AG09319 (cell line): ENCODE data around the gene CDC5L.
A peak's percentile ranks its signal among the peaks of the same experiment; 100 is the strongest.

Source experiments
- DNase-seq: peaks from one replicate; pipeline ENCODE4 v3.0.0-alpha.2; 2010; ENCODE audit warnings: low read depth; ENCODE audit errors: extremely low read depth
- TF ChIP-seq, protein P1 (sequence below): IDR thresholded peaks from 2 replicates; pipeline ENCODE4 v1.5.1; 2011; ENCODE audit warnings: low read depth, mild to moderate bottlenecking, inconsistent platforms, low read length, moderate library complexity

The CDC5L gene

GRCh38 chr6:44480097-44480541, 92.6 kb downstream of the CDC5L start:
- DNase-seq, result no peak

GRCh38 chr6:44481056-44481455, 93.5 kb downstream of the CDC5L start:
- no peak for DNase-seq

More at GRCh38 chr6:44480097-44480541, 92.6 kb downstream of the CDC5L start:
- TF ChIP-seq, protein P1, sequence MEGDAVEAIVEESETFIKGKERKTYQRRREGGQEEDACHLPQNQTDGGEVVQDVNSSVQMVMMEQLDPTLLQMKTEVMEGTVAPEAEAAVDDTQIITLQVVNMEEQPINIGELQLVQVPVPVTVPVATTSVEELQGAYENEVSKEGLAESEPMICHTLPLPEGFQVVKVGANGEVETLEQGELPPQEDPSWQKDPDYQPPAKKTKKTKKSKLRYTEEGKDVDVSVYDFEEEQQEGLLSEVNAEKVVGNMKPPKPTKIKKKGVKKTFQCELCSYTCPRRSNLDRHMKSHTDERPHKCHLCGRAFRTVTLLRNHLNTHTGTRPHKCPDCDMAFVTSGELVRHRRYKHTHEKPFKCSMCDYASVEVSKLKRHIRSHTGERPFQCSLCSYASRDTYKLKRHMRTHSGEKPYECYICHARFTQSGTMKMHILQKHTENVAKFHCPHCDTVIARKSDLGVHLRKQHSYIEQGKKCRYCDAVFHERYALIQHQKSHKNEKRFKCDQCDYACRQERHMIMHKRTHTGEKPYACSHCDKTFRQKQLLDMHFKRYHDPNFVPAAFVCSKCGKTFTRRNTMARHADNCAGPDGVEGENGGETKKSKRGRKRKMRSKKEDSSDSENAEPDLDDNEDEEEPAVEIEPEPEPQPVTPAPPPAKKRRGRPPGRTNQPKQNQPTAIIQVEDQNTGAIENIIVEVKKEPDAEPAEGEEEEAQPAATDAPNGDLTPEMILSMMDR, result no peak

GRCh38 chr6:44481760-44482159, 94.3 kb downstream of the CDC5L start:
- TF ChIP-seq, protein P1, result no peak
- no peak for DNase-seq

More at GRCh38 chr6:44481056-44481455, 93.5 kb downstream of the CDC5L start:
- TF ChIP-seq, protein P1, result no peak

GRCh38 chr6:44485601-44486401, 98.3 kb downstream of the CDC5L start:
- DNase-seq, result peak; percentile 35
- TF ChIP-seq, protein P1, result peak; percentile 26

GRCh38 chr6:44487002-44487401, 99.5 kb downstream of the CDC5L start:
- DNase-seq, result no peak

GRCh38 chr6:44487586-44487985, 100.1 kb downstream of the CDC5L start:
- TF ChIP-seq, protein P1, result no peak
- no peak for DNase-seq

More at GRCh38 chr6:44487002-44487401, 99.5 kb downstream of the CDC5L start:
- TF ChIP-seq, protein P1, result no peak

GRCh38 chr6:44489910-44490604, 102.6 kb downstream of the CDC5L start:
- peak; percentile 89 for DNase-seq
- TF ChIP-seq, protein P1, result no peak
